Stomach smooth muscle (tissue), 2 donors: Measurements from ENCODE around the gene COMMD7.
A peak's percentile ranks its signal among the peaks of the same experiment; 100 is the strongest.
"Not testable (repeated sequence)": the region's sequence is repeated elsewhere in the genome, so short reads cannot be mapped to it uniquely, and the experiment has no call there.

Source experiments
- H3K27ac ChIP-seq: one replicate; pipeline ENCODE4 v1.7.0; 2013; ENCODE audit warnings: mild to moderate bottlenecking, low read length, inconsistent platforms
- H3K27me3 ChIP-seq, 2 donors: one replicate each; pipeline ENCODE4 v1.7.0; 2013; ENCODE audit warnings: low read length in 2 of 2; ENCODE audit not compliant: insufficient read depth in 2 of 2, control insufficient read depth in 1 of 2
- H3K36me3 ChIP-seq, 2 donors: one replicate each; pipeline ENCODE4 v1.7.0; 2013; ENCODE audit warnings: low read length in 2 of 2; ENCODE audit not compliant: control insufficient read depth in 2 of 2, insufficient read depth in 2 of 2
- H3K4me1 ChIP-seq: one replicate; pipeline ENCODE4 v1.7.0; 2013; ENCODE audit warnings: low read length; ENCODE audit not compliant: control insufficient read depth, insufficient read depth
- H3K4me3 ChIP-seq, 2 donors: one replicate each; pipeline ENCODE4 v1.7.0; 2013; ENCODE audit warnings: low read length in 2 of 2
- H3K9ac ChIP-seq, 2 donors: one replicate each; pipeline ENCODE4 v1.7.0; 2013; ENCODE audit warnings: low read length in 2 of 2, mild to moderate bottlenecking in 1 of 2
- H3K9me3 ChIP-seq, 2 donors: one replicate each; pipeline ENCODE4 v1.7.0; 2013; ENCODE audit warnings: low read length in 2 of 2; ENCODE audit not compliant: control insufficient read depth in 2 of 2
- donor health status: healthy.
- donor health status: Pancreatic carcinoma.

Gene COMMD7

DNA sequence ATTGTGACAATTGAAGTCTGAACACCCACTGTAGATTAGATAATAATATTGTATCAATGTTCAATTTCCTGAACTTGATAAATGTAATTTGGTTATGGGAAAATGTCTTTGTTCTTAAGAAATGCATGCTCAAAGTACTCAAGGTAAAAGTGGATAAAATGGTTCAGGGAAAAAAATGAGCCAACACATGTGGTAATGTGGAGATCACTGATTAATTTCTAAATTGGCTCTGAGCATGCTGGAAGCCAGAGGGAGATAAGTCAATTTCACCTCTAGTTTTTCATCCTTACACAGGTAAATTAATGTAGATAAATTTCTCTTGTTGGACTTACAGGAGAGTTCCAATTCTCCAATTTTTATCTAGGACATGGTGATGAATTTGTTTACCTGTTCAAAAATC lies 8.0 kb upstream of the COMMD7 start:
- Histone ChIP-seq H3K36me3 (no peaks in the 10 kb centered on the region), H3K4me1 (no peaks in the 10 kb centered on the region), H3K27ac (no peak overlapping the region), H3K9me3 (no peaks in the 10 kb centered on the region), H3K4me3 (no peak overlapping the region), H3K9ac (no peak overlapping the region), H3K27me3 (no peaks in the 10 kb centered on the region)

DNA sequence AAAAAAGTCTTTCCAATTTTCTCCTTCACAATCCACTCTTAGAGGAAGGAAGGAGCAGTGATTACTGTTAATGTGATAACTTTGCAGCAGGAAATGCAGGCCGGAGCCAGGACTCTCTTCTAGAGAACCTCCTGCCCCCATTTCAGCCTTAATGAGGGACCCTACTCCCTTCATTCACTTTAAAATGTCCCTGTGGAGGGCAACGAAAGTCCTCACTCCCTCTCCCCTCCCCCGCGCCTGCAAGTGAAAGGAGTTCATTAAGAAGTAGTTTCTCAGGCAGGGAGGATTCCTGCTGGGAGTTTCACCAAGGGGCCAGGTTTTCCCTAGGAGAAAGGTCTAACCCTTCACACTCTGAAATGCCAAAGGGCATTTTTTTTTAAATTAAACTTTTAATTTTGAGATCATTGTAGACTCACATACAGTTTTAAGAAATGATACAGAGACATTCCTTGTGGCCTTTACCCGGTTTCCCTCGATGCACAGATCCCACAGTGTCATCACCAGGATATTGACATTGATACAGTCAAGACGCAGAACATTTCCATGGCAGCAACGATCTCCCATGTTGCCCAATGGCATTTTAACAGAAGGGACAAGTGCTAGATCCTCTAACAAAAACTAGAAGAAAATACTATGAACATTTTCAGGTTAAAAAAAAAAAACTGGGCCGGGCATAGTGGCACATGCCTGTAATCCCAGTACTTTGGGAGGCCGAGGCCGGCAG lies 6.8 kb upstream of the COMMD7 start:
- H3K9ac ChIP-seq: no peak overlapping the region
- no peak overlapping the region for H3K4me3 ChIP-seq
- H3K27me3 ChIP-seq: no peaks in the 10 kb centered on the region
- no peaks in the 10 kb centered on the region for H3K36me3 ChIP-seq
- no peak overlapping the region for H3K27ac ChIP-seq
- H3K4me1 ChIP-seq: no peaks in the 10 kb centered on the region
- H3K9me3 ChIP-seq: no peaks in the 10 kb centered on the region

DNA sequence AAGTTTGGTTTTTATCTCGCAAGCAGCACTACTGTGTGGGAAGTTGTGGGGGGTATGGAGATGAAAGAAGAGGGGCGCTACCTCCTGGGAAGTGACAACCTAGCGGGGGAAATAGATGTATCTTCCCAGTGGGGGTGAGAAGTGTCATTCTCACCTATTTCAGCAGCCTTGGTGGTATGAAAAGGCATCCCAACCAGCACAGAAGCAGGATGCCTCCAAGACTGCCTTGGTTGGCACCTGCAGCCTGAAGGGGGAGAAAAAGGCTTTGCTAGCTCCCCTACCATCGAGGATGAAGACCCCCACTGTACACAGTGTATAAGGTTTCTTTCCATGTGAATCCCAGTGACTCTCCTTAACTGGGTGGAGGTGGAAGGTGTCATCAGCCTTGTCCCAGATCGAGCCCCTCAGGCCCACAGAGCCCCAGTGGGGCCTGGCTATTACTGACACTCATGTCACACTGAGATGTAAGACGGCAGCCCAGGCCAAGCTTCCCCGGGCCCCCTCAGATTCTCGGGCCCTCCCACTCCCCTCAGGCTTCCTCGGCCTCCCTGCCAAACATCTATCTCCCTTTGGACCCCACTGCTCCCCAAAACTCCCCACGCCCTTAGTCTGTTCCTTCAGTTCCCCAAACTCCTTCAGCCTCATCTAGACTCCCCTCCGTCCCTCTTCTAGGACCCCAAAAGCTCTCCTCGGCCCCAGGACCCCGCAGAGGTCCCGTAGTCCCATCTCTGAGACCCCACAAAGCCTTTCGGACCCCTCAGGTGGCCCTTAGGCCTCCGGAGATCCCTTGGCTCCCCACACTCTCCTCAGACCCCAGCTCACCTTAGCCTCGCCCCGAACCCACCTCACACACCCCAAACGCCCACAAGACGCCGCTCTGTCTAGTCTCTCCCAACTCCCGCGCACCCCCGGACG lies 688 bp downstream of the COMMD7 start:
- no peaks in the 10 kb centered on the region for H3K36me3 ChIP-seq
- H3K4me1 ChIP-seq: peaks cover 11% of the 10 kb centered on the region
- no peaks in the 10 kb centered on the region for H3K27me3 ChIP-seq
- H3K9ac ChIP-seq: peak overlapping the region; percentile 77 to 94
- no peaks in the 10 kb centered on the region for H3K9me3 ChIP-seq
- H3K4me3 ChIP-seq: peak overlapping the region; percentile 63 to 85
- H3K27ac ChIP-seq: peak overlapping the region; percentile 74

DNA sequence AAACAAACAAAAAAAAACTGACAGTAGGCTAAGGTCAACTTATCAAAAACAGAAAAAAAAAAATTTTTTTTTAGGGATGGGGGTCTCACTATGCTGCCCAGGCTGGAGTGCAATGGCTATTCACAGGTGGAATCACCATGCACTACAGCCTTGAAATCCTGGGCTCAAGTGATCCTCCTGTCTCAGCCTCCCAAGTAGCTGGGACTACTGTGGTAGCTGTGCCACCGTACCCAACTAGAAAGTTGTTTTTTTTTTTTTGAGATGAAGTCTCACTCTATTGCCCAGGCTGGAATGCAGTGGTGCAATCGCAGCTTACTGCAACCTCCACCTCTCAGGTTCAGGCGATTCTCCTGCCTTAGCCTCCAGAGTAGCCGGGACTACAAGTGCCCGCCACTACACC lies 2.1 kb downstream of the COMMD7 start:
- Histone ChIP-seq H3K36me3 (no peaks in the 10 kb centered on the region), H3K4me3 (no peak overlapping the region), H3K4me1 (peaks cover 11% of the 10 kb centered on the region), H3K27me3 (no peaks in the 10 kb centered on the region), H3K9me3 (no peaks in the 10 kb centered on the region), H3K27ac (no peak overlapping the region), H3K9ac (no peak overlapping the region)

DNA sequence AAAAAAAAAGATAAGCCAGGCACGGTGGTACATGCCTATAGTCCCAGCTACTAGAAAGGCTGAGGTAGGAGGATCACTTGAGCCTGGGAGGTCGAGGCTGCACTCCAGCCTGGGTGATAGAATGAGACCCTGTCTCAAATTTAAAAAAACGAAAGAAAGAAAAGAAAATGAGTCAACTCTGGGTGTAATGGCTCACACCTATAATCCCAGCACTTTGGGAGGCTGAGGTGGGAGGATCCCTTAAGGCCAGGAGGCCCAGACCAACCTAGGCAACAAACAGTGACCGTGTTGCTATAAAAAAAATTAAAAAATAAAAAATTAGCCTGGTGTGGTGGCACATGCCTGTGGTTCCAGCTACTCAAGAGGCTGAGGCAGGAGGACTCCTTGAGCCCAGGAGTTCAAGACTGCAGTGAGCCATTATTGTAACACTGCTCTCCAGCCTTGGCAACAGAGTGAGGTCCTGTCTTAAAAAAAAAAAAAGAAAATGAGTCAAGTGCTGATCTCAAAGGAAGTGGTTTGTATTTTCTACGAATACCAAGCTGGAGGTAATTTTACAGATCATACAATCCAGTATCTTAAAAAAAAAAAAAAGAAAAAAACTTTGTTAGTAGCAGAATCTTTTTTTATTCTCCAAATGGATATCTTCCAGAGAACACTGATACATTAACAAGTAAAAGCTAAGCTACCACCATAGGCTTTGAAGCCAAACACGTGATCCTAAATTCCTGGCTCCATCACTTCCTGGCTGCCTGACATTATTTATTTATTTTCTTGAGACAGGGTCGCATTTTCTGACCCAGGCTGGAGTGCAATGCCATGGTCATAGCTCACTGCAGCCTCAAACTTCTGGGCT lies 5.7 kb downstream of the COMMD7 start:
- Histone ChIP-seq H3K27ac (no peak overlapping the region), H3K27me3 (no peaks in the 10 kb centered on the region), H3K36me3 (no peaks in the 10 kb centered on the region), H3K4me3 (no peak overlapping the region), H3K4me1 (peaks cover 2% of the 10 kb centered on the region), H3K9ac (no peak overlapping the region), H3K9me3 (no peaks in the 10 kb centered on the region)

DNA sequence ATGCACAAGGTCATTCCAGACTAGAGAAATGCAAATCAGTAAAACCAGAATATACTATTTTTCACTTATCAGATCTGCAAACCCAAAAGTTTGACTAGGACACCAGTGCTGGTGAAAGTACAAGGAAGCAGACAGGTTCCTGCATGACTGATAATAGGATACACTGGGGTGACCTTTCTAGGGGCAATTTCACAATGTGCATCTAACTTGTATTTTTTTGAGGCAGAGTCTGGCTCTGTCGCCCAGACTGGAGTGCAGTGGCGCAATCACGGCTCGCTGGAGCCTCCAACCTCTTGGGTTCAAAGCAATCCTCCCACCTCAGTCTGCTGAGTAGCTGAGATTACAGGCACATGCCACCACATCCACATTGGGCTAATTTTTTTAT lies 11.4 kb downstream of the COMMD7 start:
- Histone ChIP-seq H3K4me3 (no peak overlapping the region), H3K4me1 (no peaks in the 10 kb centered on the region), H3K36me3 (peaks cover 8 to 12% of the 10 kb centered on the region in 2 donors), H3K9ac (no peak overlapping the region), H3K9me3 (no peaks in the 10 kb centered on the region), H3K27me3 (no peaks in the 10 kb centered on the region), H3K27ac (no peak overlapping the region)

DNA sequence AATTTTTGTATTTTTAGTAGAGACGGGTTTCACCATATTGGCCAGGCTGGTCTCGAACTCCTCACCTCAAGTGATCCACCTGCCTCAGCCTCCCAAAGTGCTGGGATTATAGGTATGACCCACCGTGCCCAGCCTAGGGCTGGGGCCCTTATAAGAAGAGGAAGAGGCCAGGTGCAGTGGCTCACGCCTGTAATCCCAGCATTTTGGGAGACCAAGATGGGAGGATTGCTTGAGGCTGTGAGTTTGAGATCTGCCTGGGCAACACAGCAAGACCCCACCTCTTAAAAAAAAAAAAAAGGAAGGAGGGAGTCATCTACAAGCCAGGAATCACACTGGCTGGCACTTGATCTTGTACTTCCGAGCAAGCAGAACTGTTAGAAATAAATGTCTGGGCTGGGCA lies 13.9 kb downstream of the COMMD7 start:
- not testable (repeated sequence) for H3K4me3 ChIP-seq, H3K4me1 ChIP-seq, H3K9ac ChIP-seq, H3K9me3 ChIP-seq, H3K27ac ChIP-seq, H3K27me3 ChIP-seq
- peaks cover 8 to 13% of the 10 kb centered on the region in 2 donors for H3K36me3 ChIP-seq

DNA sequence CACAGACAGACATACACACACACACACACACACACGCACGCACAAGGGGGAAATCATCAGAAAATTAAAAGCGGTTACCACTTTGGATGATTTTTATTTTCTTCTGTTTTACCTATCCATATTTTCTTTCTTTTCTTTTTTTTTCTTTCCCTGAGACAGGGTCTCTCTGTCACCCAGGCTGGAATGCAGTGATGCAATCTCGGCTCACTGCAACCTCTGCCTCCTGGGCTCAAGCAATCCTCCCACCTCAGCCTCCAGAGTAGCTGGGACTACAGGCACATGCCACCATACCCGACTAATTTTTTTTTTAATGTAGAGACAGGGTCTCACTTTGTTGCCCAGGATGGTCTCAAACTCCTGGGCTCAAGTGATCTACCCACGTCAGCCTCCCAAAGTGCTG lies 14.8 kb downstream of the COMMD7 start:
- H3K27me3 ChIP-seq, H3K27ac ChIP-seq, H3K9ac ChIP-seq, H3K4me3 ChIP-seq, H3K9me3 ChIP-seq, H3K4me1 ChIP-seq: not testable (repeated sequence)
- H3K36me3 ChIP-seq: peaks cover 8 to 13% of the 10 kb centered on the region in 2 donors

DNA sequence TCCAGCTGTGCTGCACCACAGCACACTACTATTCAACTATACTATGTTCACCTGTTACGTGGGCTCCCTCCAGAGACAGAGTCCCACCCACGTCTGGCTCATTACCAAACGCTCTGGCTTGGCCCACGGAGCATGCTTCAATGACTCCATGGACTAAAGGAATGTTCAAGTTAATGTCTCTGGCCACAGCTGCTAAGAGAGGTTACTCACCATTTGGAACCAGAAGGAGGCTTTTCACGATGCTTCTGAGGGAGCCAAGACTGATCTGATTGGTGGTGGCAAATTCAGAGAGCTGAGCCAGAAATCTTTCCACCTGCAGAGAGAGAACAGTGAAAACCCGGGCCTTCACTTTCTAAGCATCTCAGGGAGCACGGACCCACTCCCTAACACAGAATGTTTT lies 15.6 kb downstream of the COMMD7 start:
- Histone ChIP-seq H3K36me3 (peaks cover 8 to 13% of the 10 kb centered on the region in 2 donors), H3K27me3 (no peaks in the 10 kb centered on the region), H3K9me3 (no peaks in the 10 kb centered on the region), H3K9ac (no peak overlapping the region), H3K4me3 (no peak overlapping the region), H3K27ac (no peak overlapping the region), H3K4me1 (no peaks in the 10 kb centered on the region)

DNA sequence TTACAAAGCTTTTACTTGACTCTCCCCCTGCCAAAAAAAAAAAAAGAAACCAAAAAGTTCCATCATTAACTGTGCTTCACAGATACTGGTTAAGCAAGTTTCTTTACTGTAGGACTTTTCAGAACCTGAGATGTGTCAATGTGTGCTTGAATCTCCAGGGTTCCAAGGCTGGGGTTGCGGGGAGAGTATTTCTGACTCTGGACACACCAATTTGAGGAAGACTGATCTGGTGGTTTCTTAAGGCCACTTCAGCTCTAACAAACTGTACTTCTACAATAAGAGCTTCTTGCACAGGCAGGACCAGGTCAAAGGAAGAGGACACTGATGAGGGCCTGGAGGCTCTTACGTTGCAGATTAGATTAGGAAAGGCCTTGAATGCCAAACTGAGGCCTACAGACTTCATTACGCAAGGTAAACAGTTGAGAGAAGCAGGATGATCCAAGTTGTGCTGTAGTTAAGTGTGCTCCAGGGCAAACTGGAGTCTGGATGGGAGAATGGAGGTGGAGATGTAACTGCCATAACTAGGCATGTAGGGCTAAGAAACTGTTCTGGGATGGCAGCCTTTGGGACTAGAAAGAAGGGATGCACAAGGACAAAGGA lies 24.4 kb downstream of the COMMD7 start:
- H3K36me3 ChIP-seq: peaks cover 3 to 16% of the 10 kb centered on the region in 2 donors
- H3K27me3 ChIP-seq: no peaks in the 10 kb centered on the region
- H3K9ac ChIP-seq: no peak overlapping the region
- no peaks in the 10 kb centered on the region for H3K4me1 ChIP-seq
- H3K4me3 ChIP-seq: no peak overlapping the region
- no peak overlapping the region for H3K27ac ChIP-seq
- no peaks in the 10 kb centered on the region for H3K9me3 ChIP-seq
